ENCODE measurements around the gene GRIK3. TPM values are rescaled to one million over a fixed set of nuclear protein-coding genes. Genes with fewer than 3 reads are reported as not detected.

GRIK3 gene
- total RNA-seq, 1 experiment from 2014 or later, result 5.5 TPM

- TF ChIP-seq ZNF281 (CRISPR knock-in tag; IDR thresholded peaks at IDR 0.05) (no peak), IRF1 (CRISPR knock-in tag; IDR thresholded peaks at IDR 0.05) (no peak), ERG (CRISPR knock-in tag; IDR thresholded peaks at IDR 0.05) (no peak), ZSCAN18 (CRISPR knock-in tag; IDR thresholded peaks at IDR 0.05) (no peak), FOXP4 (CRISPR knock-in tag; IDR thresholded peaks at IDR 0.05) (no peak)
Measured at GRCh38 chr1:36866169-36866814, 168.0 kb downstream of the GRIK3 start (continued).

- ATAC-seq (no peak), DNase-seq (ENCODE audit: low spot score) (no peak)
- ChIA-PET CTCF (interaction anchor here (0.9 to 6.3 kb wide), 12 partner anchors 8 to 290 kb away, joined by 3 to 125 read pairs (median 7); no protein-coding TSS in a partner anchor), POLR2A (no interaction called here)
- H3K4me1 Mint-ChIP-seq, result peaks cover 3% of the 10 kb centered on the region; the same call in 1 of the 2 replicates
- TF ChIP-seq ELF4 (CRISPR knock-in tag; IDR thresholded peaks at IDR 0.05; ENCODE audit: low read depth) (no peak), E2F5 (CRISPR knock-in tag; IDR thresholded peaks at IDR 0.05) (no peak), JUN (CRISPR knock-in tag; IDR thresholded peaks at IDR 0.05) (no peak)
- H3K36me3 Mint-ChIP-seq, result no peaks in the 10 kb centered on the region
- H3K27ac Mint-ChIP-seq, result no peak overlapping the region
- no peaks in the 10 kb centered on the region for H3K9me3 Mint-ChIP-seq
- H3K4me3 Mint-ChIP-seq, result no peak overlapping the region
- H3K27me3 Mint-ChIP-seq (ENCODE audit: low read depth), result no peaks in the 10 kb centered on the region; the same call in 1 of the 2 replicates
Measured at GRCh38 chr1:36865602-36865900, 168.8 kb downstream of the GRIK3 start.

- no peak for ATAC-seq
- Mint-ChIP-seq H3K27me3 (ENCODE audit: low read depth) (no peaks in the 10 kb centered on the region; the same call in 1 of the 2 replicates), H3K36me3 (no peaks in the 10 kb centered on the region), H3K4me3 (no peak overlapping the region), H3K4me1 (peaks cover 3% of the 10 kb centered on the region; the same call in 1 of the 2 replicates), H3K27ac (no peak overlapping the region), H3K9me3 (no peaks in the 10 kb centered on the region)
- DNase-seq (ENCODE audit: low spot score), result no peak
- CTCF ChIA-PET, result interaction anchor here (0.7 to 6.3 kb wide), 57 partner anchors 7 to 546 kb away, joined by 3 to 125 read pairs (median 5); no protein-coding TSS in a partner anchor
- POLR2A ChIA-PET, result interaction anchor here (0.6 kb wide), 1 partner anchor 127 kb away, joined by 3 read pairs; no protein-coding TSS in a partner anchor
- TF ChIP-seq CREM (CRISPR knock-in tag; IDR thresholded peaks at IDR 0.05) (no peak), GTF2I (CRISPR knock-in tag; conservative IDR thresholded peaks at IDR 0.05) (no peak), ETV6 (CRISPR knock-in tag; IDR thresholded peaks at IDR 0.05) (no peak), KAT7 (CRISPR knock-in tag; IDR thresholded peaks at IDR 0.05; ENCODE audit: borderline replicate concordance) (no peak), RELA (CRISPR knock-in tag; IDR thresholded peaks at IDR 0.05; ENCODE audit: borderline replicate concordance) (no peak), JUN (CRISPR knock-in tag; IDR thresholded peaks at IDR 0.05) (no peak), HMGXB4 (CRISPR knock-in tag; IDR thresholded peaks at IDR 0.05) (no peak), SMAD4 (CRISPR knock-in tag; IDR thresholded peaks at IDR 0.05) (no peak), ESRRA (CRISPR knock-in tag; IDR thresholded peaks at IDR 0.05; ENCODE audit: borderline replicate concordance) (no peak), USF1 (CRISPR knock-in tag; IDR thresholded peaks at IDR 0.05) (no peak), TP53 (CRISPR knock-in tag; IDR thresholded peaks at IDR 0.05) (no peak)
Measured at GRCh38 chr1:36864823-36865601, 169.3 kb downstream of the GRIK3 start.

Data from WTC11 (cell line).